HG02759 (cell line): ENCODE data around the gene NEURL2.
"Not testable (repeated sequence)": the region's sequence is repeated elsewhere in the genome, so short reads cannot be mapped to it uniquely, and the experiment has no call there.

ENCODE experiments used
- ATAC-seq: cut with Tn5 transposase; IDR thresholded peaks from one replicate; pipeline ENCODE4 v1.9.1; 2021; ENCODE audit warnings: mild to moderate bottlenecking, moderate library complexity; ENCODE audit not compliant: unreplicated experiment

NEURL2 gene, protein sequence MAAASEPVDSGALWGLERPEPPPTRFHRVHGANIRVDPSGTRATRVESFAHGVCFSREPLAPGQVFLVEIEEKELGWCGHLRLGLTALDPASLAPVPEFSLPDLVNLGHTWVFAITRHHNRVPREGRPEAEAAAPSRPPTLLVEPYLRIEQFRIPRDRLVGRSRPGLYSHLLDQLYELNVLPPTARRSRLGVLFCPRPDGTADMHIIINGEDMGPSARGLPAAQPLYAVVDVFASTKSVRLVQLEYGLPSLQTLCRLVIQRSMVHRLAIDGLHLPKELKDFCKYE

DNA sequence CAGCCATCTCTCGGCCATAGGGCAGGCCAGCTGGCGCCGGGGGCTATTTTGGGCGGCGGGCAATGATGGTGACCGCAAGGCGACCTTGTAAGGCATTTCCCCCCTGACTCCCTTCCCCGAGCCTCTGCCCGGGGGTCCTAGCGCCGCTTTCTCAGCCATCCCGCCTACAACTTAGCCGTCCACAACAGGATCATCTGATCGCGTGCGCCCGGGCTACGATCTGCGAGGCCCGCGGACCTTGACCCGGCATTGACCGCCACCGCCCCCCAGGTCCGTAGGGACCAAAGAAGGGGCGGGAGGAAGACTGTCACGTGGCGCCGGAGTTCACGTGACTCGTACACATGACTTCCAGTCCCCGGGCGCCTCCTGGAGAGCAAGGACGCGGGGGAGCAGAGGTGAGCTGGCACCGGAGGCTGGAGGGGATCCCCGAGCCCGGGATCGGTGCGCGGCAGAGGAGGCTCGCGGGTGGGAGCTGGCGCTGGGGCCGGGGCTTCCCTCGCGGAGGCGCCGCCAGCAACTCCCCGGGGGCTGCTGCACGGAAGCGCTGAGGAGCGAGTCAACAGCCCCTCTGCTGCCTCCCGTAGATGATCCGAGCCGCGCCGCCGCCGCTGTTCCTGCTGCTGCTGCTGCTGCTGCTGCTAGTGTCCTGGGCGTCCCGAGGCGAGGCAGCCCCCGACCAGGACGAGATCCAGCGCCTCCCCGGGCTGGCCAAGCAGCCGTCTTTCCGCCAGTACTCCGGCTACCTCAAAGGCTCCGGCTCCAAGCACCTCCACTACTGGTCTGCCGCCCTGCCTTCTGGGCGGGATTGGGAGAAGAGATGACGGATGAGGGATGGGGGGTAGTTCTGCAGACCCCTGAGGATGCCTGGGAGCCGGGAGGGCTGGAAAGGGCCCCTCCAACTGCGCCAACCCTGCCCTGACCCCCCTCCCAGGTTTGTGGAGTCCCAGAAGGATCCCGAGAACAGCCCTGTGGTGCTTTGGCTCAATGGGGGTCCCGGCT, at the start of gene NEURL2, which contains the start of gene CTSA:
Gene NEURL2, minus strand, starts transcription at position 224 of the 999 bp plus-strand sequence. Its CDS starts 217 bp downstream, at position 7.
Gene CTSA, plus strand, starts transcription at position 351 of the 999 bp plus-strand sequence. Its CDS starts 234 bp downstream, at position 585.
- peak; percentile 82 for ATAC-seq

DNA sequence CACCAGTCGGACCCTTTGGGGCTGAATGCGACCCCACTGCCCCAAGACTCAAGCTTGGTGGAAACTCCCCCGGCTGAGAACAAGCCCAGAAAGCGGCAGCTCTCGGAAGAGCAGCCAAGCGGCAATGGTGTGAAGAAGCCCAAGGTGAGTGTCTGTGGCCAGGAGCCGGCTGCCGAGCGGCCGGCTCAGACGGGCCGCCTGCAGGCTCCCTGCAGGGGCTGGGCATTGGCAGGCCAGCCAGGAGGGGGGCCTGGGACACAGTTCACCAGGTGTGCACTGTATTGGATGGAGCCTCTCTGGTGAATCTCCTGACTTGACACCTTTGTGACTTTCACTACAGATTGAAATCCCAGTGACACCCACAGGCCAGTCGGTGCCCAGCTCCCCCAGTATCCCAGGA, 49.5 kb upstream of the NEURL2 start:
- no peak for ATAC-seq

DNA sequence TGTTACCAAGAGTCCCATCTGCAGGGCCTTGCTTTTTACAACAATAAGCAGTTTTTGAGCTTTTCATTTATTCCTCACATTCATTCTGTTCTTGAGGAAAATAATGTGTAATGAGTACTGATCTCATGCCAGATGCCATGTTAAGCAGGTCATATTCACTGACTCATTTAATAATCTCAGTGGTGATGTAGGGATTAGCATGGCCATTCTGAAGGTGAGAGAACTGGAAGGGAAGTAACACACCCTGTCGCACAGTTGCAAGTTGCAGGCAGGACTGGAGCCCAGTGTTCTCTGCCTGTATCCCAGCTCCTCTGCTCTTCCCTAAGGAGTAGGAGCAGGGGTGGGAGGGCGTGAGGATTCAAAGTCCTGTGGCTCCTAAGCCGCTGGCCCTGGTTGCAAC, 49.0 kb upstream of the NEURL2 start:
- no peak for ATAC-seq

DNA sequence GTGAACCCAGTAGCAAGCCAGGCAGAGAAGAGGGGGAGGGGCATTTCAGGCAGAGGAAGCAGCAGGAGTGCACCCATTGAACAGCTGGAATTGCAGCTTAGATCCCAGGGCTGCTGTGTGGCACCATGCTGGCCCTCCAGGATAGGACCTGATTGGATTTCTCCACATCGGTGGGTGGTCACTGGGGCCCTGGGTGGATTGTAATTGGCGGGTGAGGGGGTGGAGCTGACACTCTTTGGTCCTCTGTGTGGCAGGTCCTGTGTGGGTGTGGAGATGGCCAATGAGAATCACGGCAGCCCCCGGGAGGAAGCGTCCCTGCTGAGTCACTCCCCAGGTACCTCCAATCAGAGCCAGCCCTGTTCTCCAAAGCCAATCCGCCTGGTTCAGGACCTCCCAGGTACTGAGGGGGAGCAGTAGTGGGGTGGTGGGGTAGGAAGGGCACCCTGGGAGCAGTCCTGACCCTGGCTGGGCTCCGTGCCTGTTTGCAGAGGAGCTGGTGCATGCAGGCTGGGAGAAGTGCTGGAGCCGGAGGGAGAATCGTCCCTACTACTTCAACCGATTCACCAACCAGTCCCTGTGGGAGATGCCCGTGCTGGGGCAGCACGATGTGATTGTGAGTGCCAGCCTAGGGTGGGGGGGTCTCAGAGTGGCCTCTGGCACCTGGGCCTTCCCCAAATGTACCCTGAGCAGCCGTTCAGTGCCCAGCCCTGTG, 47.9 kb upstream of the NEURL2 start:
- ATAC-seq = no peak

DNA sequence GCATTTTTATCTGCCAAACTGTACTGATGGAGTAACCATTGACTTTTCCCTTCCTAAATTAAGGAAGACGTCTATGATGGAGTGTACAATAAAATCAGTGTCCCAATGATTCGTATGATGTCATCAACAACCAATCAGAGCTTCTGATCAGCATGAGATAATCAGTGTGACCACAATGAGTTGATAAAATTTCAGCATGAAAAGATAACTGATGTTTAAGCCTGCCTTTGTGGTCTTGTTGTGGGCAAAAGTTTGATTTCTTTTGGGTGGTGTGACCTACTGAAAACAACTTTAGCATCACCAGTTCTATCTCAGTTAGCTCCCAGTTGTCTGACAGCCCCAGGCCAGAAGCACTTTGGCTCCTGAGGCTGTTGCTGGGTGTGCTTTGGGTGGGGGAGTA, 46.8 kb upstream of the NEURL2 start:
- no peak for ATAC-seq

DNA sequence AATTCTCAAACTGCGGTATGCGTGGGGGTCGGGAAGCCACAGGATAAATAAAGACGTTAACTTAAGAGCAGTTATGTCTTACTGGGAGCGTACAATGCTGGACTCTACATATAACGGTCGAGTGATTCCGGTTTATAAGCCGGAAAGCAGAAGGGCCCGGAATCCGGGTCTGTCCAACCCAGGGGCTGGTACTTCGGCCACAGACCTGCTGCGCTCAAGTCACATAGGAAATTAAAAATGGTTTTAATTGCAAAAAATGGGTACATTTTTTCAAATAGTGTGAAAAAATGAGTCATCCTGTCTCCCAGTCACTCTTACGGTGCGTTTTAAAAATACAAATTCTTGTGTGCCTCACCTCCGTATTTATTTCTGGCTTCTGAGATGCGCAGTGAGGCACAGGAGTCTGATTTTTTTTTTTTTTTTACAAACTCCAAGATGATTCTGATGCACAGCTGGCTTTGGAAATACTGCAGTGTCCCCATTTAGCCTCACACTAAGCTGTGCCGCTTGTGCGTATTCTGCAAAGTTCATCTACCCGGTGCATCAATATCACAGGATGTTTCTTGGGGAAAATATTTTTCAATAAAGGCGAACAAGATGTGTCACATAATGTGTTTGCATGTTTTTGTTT, 44.5 kb upstream of the NEURL2 start:
- ATAC-seq = peak; percentile 4

DNA sequence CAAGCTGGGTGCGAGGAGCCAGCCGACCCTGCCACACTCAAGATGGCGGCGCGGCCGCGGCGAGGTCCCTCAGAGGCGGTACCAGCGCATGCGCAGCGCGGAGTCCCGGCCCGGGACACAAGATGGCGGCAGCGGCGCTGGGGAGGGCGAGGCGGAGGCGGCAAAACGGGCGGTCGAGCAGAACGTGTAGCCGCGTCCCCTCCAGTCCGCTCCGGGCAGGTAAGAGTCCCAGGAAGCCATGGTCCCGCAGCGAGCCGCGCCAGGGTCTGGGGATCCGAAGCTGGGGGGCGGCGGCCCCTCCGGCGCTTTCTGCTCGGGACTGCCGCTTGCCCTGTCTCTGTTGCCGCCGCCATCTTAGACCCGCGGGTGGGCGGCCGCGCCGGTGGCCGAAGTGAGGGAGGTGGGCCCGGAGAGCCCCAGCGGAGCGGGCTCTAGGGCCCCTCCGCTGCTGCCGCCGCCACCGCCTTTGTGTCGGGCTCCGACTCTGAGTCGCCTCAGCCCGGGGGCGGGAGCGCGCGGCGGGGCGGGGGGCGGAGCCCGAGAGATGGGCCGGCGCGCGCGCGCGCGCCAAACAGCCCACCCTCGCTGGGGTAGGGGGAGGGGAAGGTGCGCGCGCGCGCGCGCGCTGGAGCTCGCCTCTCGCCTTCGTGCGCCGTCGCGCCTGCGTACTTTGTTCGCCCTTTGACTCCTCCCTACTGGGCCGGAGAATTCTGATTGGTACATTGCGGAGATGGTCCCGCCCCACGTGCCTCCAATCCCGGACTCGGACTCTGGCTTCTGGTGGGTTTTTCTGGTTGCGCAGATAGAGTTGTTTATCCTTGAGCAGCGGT, 43.8 kb upstream of the NEURL2 start, which contains the start of gene PCIF1:
Gene PCIF1, plus strand, starts transcription at position 98 of the 830 bp plus-strand sequence. CDS start 4,317 bp downstream, outside the sequence.
- ATAC-seq = peak; percentile 75

DNA sequence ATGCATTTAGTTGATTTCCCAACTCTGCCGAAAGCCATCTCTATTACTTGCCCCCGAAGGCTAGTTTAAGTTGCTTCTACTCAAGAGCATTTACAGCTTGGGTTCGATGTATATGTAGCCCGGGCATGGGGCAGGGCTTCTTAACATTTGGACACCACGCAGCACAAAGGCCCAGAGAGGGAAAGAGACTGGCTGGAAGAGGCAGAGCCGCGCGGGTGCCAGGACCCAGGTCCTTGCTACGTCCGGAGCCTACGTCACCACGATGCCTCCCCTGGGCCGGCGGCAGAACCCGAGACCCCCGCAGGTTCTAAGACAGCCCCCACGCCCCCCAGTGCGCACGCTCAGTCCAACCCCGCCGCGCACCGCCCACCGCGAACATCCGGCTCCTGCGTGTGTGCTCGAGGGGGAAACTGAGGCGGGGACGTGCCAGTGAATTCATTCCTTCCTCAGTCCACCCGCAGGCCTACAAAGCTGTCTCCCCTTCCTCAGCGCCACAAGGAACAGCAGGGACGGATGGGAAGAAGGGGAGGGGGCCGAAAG, 43.1 kb upstream of the NEURL2 start:
- ATAC-seq = peak; percentile 22

DNA sequence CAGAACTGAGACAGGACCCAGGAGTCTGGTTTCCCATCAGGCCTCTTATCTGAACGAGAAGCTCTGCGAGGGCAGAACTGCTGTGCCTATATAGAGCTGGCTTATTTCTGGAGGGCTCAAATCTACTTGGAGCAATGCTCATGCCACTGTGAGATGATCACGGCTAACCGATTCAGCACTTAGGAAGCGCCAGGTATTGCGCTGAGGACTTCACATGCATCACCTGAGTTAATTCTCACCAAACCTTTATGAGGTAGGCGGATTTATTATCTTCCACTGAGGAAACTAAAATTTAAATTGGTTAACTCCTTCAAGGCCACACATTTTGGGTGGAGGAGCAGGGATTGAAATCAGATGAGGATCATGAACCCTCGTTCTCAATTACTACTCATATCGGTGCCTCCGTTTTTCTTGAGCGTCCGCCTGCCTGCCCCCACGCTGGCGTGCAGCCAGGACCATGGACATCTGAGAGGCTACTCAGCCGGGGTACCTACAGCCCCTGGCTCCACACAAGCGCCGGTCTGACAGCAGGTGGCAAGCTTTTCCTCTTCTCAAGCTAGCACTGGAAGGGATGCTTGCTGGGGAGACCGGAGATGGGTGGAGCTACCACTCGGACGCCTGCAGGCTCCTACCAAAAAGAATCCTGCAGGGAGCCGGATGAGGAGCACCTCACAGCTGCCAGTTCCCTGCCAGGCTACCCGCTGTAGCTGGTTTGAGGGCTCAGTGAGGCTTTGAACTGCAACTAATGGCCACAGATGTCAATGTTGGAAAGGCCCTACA, 42.4 kb upstream of the NEURL2 start:
- no peak for ATAC-seq

DNA sequence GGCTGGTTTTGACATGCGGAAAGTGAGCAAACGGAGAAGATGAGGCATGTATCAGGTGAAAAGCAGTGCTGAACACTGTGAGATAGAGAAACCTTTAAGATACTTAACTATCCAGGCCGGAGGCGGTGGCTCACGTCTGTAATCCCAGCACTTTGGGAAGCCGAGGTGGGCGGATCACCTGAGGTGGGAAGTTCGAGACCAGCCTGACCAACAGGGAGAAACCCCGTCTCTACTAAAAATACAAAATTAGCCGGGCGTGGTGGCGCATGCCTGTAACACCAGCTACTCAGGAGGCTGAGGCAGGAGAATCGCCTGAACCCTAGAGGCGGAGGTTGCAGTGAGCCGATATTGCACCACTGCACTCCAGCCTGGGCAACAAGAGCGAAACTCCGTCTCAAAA, 40.7 kb upstream of the NEURL2 start:
- not testable (repeated sequence) for ATAC-seq

DNA sequence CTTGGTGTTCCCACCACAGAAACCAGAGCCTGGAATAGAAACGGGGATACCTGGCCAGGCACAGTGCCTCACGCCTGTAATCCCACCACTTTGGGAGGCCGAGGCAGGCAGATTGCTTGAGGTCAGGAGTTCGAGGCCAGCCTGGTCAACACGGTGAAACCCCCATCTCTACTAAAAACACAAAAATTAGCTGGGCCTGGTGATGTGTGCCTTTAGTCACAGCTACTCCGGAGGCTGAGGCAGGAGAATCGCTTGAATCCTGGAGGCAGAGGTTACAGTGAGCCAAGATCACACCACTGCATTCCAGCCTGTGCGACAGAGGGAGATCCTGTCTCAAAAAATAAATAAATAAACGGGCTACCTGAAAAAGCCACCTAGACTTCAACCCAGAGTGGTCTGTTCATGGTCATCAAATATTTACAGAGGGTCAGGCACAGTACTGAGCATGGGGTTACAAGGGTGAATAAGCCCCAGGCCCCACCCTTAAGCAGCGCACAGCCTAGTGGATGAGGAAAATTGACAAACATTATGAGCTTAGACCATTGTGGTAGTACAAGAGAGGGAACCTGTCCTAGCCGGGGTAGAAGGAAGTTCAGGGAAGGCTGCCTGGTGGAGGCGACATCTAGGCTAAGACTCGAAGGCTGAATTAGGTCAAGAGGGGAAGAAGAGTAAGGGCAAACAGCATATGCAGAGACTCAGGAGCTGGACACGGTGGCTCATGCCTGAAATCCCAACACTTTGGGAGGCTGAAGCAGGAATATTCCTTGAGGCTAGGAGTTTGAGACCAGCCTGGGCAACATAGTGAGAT, 36.3 kb upstream of the NEURL2 start:
- ATAC-seq = no peak

DNA sequence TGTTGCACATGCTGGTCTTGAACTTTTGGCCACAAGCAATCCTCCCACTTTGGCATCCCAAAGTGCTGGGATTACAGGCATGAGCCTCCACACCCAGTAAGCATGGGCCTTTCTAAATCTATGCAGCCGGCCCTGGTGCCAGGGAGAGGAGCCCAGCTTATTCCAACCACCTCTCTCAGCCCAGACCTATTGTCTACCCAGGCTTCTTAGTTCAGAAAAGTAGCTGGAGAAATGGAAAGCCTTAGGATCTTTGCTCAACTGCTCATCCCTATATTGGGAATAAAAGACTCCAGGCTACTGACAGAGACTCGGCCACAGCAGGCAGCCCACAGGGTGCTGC, 35.7 kb upstream of the NEURL2 start:
- ATAC-seq = no peak

DNA sequence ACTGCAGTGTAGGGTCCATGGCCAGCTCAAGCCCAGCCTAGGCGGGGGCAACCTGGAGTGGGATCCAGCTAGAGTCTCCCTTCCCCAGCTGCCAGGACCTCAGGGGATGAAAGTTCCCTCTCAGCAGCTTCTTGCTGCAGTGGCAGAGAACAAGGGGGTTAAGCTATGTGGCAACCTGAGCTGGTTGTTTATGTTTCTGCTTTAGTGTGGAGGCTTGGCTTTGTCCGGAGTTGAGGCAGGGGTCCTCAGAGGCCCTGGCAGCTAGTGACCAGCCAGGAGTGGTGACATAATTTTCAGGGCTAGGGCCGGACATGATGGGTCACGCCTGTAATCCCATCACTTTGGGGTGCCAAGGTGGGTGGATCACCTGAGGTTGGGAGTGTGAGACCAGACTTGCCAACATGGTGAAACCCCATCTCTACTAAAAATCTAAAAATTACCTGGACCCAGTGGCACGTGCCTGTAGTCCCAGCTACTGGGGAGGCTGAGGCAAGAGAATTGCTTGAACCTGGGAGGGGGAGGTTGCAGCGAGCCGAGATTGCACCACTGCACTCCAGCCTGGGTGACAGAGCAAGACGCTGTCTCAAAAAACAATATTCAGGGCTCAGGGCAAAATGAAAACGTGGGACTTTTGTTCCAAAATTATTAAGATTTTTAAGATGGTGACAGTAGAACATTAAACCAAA, 35.0 kb upstream of the NEURL2 start:
- ATAC-seq = no peak

DNA sequence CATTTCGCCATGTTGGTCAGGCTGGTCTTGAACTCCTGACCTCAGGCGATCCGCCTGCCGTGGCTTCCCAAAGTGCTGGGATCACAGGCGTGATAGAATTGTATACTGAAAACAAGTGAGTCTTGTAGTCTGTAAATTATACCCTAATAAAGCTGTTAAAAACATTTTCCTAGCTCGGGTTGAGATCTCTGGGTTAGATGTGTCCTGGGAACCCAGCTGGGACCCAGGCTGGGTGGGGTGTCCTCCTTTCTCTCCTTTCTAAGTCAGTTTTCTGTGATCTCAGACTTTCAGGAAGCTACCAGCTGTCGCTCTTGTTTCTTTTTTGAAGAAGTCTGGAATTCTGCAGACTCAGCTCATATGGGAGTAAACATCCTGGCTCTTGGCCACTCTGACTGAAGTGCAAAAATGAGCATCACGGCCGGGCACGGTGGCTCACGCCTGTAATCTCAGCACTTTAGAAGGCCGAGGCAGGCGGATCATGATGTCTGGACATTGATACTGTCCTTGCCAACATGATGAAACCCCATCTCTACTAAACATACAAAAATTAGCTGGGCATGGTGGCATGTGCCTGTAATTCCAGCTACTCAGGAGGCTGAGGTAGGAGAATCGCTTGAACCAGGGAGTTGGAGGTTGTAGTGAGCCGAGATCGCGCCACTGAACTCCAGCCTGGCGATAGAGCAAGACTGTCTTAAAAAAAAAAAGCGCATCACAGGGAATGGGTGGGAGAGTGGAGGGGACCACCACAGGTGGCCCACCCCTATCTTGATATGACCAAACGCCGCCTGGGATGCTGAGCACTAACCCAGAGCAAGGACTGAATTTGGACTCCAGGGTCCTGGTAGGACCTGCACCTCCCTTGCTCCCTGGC, 33.6 kb upstream of the NEURL2 start:
- no peak for ATAC-seq

DNA sequence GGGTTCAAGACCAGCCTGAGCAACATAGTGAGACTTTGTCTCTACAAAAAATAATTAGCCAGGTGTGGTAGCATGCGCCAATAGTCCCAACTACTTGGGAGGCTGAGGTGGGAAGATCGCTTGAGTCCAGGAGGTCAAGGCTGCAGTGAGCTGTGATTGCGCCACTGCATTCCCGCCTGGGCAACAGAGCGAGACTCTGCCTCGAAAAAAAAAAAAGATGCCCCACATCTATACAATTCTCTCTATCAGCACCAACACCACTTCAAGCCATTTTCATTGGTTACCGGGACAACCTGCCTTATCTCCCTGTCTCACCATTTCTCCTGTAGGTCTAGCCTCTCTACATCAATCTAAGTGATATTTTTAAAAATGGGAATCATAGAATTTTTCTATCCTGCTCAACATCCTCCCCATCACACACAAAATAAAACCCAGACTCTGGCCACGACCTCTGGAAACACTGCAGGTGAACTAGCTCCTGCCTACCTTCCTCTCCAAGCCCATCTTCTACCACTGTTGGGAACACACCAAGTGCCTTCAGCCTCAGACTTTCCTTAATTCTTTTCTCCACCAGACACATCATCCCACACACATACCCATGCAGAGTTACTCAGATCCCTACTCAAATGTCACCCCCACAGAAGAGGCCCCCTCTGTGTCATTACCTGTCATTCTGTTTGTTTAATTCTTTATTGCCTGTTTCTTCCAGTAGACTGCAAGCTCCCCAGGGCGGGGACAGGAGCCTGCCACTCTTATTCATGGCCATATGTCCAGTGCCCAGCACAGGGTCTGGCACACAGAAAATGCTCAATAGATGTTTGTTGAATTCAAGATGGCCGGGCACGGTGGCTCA, 30.6 kb upstream of the NEURL2 start:
- ATAC-seq = no peak
